ENCODE results near the gene ADAMTSL2. TPM values are rescaled to one million over a fixed set of nuclear protein-coding genes. Genes with fewer than 3 reads are reported as not detected.

ADAMTSL2 gene
- total RNA-seq, result not detected in 2 replicates

GRCh38 chr9:133534346-133535291, at the start of gene ADAMTSL2:
Gene ADAMTSL2, plus strand, starts transcription at chr9:133534704. Its CDS starts 2,009 bp downstream, at chr9:133536713.
- Mint-ChIP-seq H3K4me3 (ENCODE audit: low read depth) (no peak within 1 kb of the TSS), H3K9me3 (no peaks in the 10 kb centered on the region), H3K27me3 (ENCODE audit: low read depth) (peaks cover 16% of the 10 kb centered on the region), H3K27ac (no peak within 1 kb of the TSS), H3K4me1 (ENCODE audit: low read depth) (no peaks in the 10 kb centered on the region), H3K36me3 (ENCODE audit: low read depth) (no peaks in the 10 kb centered on the region)
- no peak for DNase-seq (ENCODE audit: low spot score)
- intact Hi-C loops (cut with micrococcal nuclease), result loop anchor here (5.0 kb wide), 1 partner anchor 193 kb away; no protein-coding TSS in a partner anchor

- Mint-ChIP-seq H3K36me3 (ENCODE audit: low read depth) (no peaks in the 10 kb centered on the region), H3K4me3 (ENCODE audit: low read depth) (peak overlapping the region; percentile 21), H3K27me3 (ENCODE audit: low read depth) (peaks cover 5% of the 10 kb centered on the region), H3K27ac (no peak overlapping the region), H3K9me3 (no peaks in the 10 kb centered on the region), H3K4me1 (ENCODE audit: low read depth) (peaks cover 2% of the 10 kb centered on the region)
- DNase-seq (ENCODE audit: low spot score), result no peak
- intact Hi-C loops (cut with micrococcal nuclease), result loop anchor here (1.0 to 5.0 kb wide), 3 partner anchors 78 to 299 kb away; partner anchors contain the start of genes SURF1 and SURF2
Measured at GRCh38 chr9:133485531-133486260, 48.8 kb upstream of the ADAMTSL2 start.

GRCh38 chr9:133487331-133487725, 47.2 kb upstream of the ADAMTSL2 start:
- Mint-ChIP-seq H3K9me3 (no peaks in the 10 kb centered on the region), H3K27ac (no peak overlapping the region), H3K4me1 (ENCODE audit: low read depth) (peaks cover 2% of the 10 kb centered on the region), H3K36me3 (ENCODE audit: low read depth) (no peaks in the 10 kb centered on the region), H3K27me3 (ENCODE audit: low read depth) (peaks cover 2% of the 10 kb centered on the region), H3K4me3 (ENCODE audit: low read depth) (no peak overlapping the region)
- intact Hi-C loops (cut with micrococcal nuclease), result loop anchor here (5.0 kb wide), 1 partner anchor 130 kb away; the partner anchor contains the start of genes SURF1 and SURF2
- DNase-seq (ENCODE audit: low spot score), result no peak

GRCh38 chr9:133488686-133489252, 45.7 kb upstream of the ADAMTSL2 start:
- H3K27me3 Mint-ChIP-seq (ENCODE audit: low read depth), result no peaks in the 10 kb centered on the region
- DNase-seq (ENCODE audit: low spot score), result no peak
- H3K4me3 Mint-ChIP-seq (ENCODE audit: low read depth), result no peak overlapping the region
- no peaks in the 10 kb centered on the region for H3K9me3 Mint-ChIP-seq
- H3K27ac Mint-ChIP-seq, result no peak overlapping the region
- intact Hi-C loops (cut with micrococcal nuclease), result loop anchor here (5.0 kb wide), 1 partner anchor 131 kb away; the partner anchor contains the start of genes SURF1 and SURF2
- H3K36me3 Mint-ChIP-seq (ENCODE audit: low read depth), result no peaks in the 10 kb centered on the region
- H3K4me1 Mint-ChIP-seq (ENCODE audit: low read depth), result peaks cover 2% of the 10 kb centered on the region

GRCh38 chr9:133489253-133490190, 45.0 kb upstream of the ADAMTSL2 start:
- Mint-ChIP-seq H3K4me1 (ENCODE audit: low read depth) (peaks cover 2% of the 10 kb centered on the region), H3K36me3 (ENCODE audit: low read depth) (no peaks in the 10 kb centered on the region), H3K27ac (no peak overlapping the region), H3K27me3 (ENCODE audit: low read depth) (no peaks in the 10 kb centered on the region), H3K9me3 (no peaks in the 10 kb centered on the region), H3K4me3 (ENCODE audit: low read depth) (no peak overlapping the region)
- DNase-seq (ENCODE audit: low spot score), result no peak
- intact Hi-C loops (cut with micrococcal nuclease), result loop anchor here (5.0 kb wide), 1 partner anchor 132 kb away; the partner anchor contains the start of genes SURF1 and SURF2

- Mint-ChIP-seq H3K4me3 (ENCODE audit: low read depth) (no peak overlapping the region), H3K36me3 (ENCODE audit: low read depth) (no peaks in the 10 kb centered on the region), H3K9me3 (no peaks in the 10 kb centered on the region), H3K27me3 (ENCODE audit: low read depth) (no peaks in the 10 kb centered on the region), H3K27ac (no peak overlapping the region), H3K4me1 (ENCODE audit: low read depth) (peaks cover 2% of the 10 kb centered on the region)
- intact Hi-C loops (cut with micrococcal nuclease), result no loop called here
- DNase-seq (ENCODE audit: low spot score), result no peak
Measured at GRCh38 chr9:133490201-133490681, 44.3 kb upstream of the ADAMTSL2 start.

- Mint-ChIP-seq H3K36me3 (ENCODE audit: low read depth) (no peaks in the 10 kb centered on the region), H3K4me3 (ENCODE audit: low read depth) (no peak overlapping the region), H3K27ac (no peak overlapping the region), H3K9me3 (no peaks in the 10 kb centered on the region), H3K4me1 (ENCODE audit: low read depth) (peaks cover under 1% of the 10 kb centered on the region), H3K27me3 (ENCODE audit: low read depth) (no peaks in the 10 kb centered on the region)
- no peak for DNase-seq (ENCODE audit: low spot score)
- intact Hi-C loops (cut with micrococcal nuclease), result no loop called here
Measured at GRCh38 chr9:133490865-133491655, 43.4 kb upstream of the ADAMTSL2 start.

- intact Hi-C loops (cut with micrococcal nuclease), result no loop called here
- no peaks in the 10 kb centered on the region for H3K27me3 Mint-ChIP-seq (ENCODE audit: low read depth)
Measured at GRCh38 chr9:133491656-133491925, 42.9 kb upstream of the ADAMTSL2 start.

GRCh38 chr9:133492061-133493021, 42.2 kb upstream of the ADAMTSL2 start:
- no peak overlapping the region for H3K4me3 Mint-ChIP-seq (ENCODE audit: low read depth)
- no peaks in the 10 kb centered on the region for H3K27me3 Mint-ChIP-seq (ENCODE audit: low read depth)
- intact Hi-C loops (cut with micrococcal nuclease), result no loop called here
- no peak overlapping the region for H3K27ac Mint-ChIP-seq
- no peaks in the 10 kb centered on the region for H3K36me3 Mint-ChIP-seq (ENCODE audit: low read depth)
- no peaks in the 10 kb centered on the region for H3K9me3 Mint-ChIP-seq
- no peaks in the 10 kb centered on the region for H3K4me1 Mint-ChIP-seq (ENCODE audit: low read depth)
- DNase-seq (ENCODE audit: low spot score), result no peak

More at GRCh38 chr9:133491656-133491925, 42.9 kb upstream of the ADAMTSL2 start:
- Mint-ChIP-seq H3K36me3 (ENCODE audit: low read depth) (no peaks in the 10 kb centered on the region), H3K4me1 (ENCODE audit: low read depth) (no peaks in the 10 kb centered on the region), H3K4me3 (ENCODE audit: low read depth) (no peak overlapping the region), H3K27ac (no peak overlapping the region), H3K9me3 (no peaks in the 10 kb centered on the region)
- DNase-seq (ENCODE audit: low spot score), result no peak

- H3K4me1 Mint-ChIP-seq (ENCODE audit: low read depth), result no peaks in the 10 kb centered on the region
- no peak overlapping the region for H3K27ac Mint-ChIP-seq
- no peak for DNase-seq (ENCODE audit: low spot score)
- no peaks in the 10 kb centered on the region for H3K36me3 Mint-ChIP-seq (ENCODE audit: low read depth)
- H3K9me3 Mint-ChIP-seq, result no peaks in the 10 kb centered on the region
- H3K27me3 Mint-ChIP-seq (ENCODE audit: low read depth), result no peaks in the 10 kb centered on the region
- H3K4me3 Mint-ChIP-seq (ENCODE audit: low read depth), result no peak overlapping the region
- intact Hi-C loops (cut with micrococcal nuclease), result no loop called here
Measured at GRCh38 chr9:133493428-133493827, 41.1 kb upstream of the ADAMTSL2 start.

Data from activated T-helper 2 cell treated with anti-CD3 and anti-CD28 coated beads, Interferon-gamma antibody, Interleukin-2, Interleukin-4, amounts not matched to agents 10 μg/mL and 5 μg/mL and 100 μg/mL, durations not matched to agents 14 hours and 24 hours and 36 hours (primary cell).